CD4-positive, alpha-beta memory T cell (primary cell): ENCODE results near the gene GALNT18. TPM values are rescaled to one million over a fixed set of nuclear protein-coding genes. Genes with fewer than 3 reads are reported as not detected.
A peak's percentile ranks its signal among the peaks of the same experiment; 100 is the strongest.

Experiments
- CTCF ChIA-PET: fragments of 350-600 bp; sonication (Branson Sonifier 250); formaldehyde crosslinking; loops from one replicate; lab custom pipeline; 2021; ENCODE audit warnings: inconsistent platforms; ENCODE audit not compliant: partially characterized antibody; lab: Charles Lee
- POLR2A ChIA-PET: fragments of 350-600 bp; sonication (Branson Sonifier 250); formaldehyde crosslinking; loops from one replicate; lab custom pipeline; 2021; ENCODE audit not compliant: partially characterized antibody; lab: Charles Lee
- DNase-seq, 5 donors: peaks; one replicate each; pipeline versions ENCODE4 v3.0.0 to v3.0.0-alpha.2; 2020 to 2022; ENCODE audit warnings: mixed read lengths in 1 of 5
- H3K27ac ChIP-seq: one replicate; pipeline ENCODE4 v1.7.0; 2013; ENCODE audit warnings: low read depth, low read length
- H3K27me3 ChIP-seq: 2 replicates; pipeline ENCODE4 v1.7.0; 2013; ENCODE audit warnings: mild to moderate bottlenecking, low read length, moderate library complexity; ENCODE audit not compliant: insufficient read depth
- H3K36me3 ChIP-seq: 2 replicates; pipeline ENCODE4 v1.7.0; 2013; ENCODE audit warnings: mild to moderate bottlenecking, low read length, moderate library complexity; ENCODE audit not compliant: insufficient read depth
- H3K4me1 ChIP-seq: 2 replicates; pipeline ENCODE4 v1.7.0; 2013; ENCODE audit warnings: mild to moderate bottlenecking, low read length, moderate library complexity; ENCODE audit not compliant: insufficient read depth
- H3K4me3 ChIP-seq, 2 donors: one replicate each; pipeline ENCODE4 v1.7.0; 2013; ENCODE audit warnings: low read length in 2 of 2, mild to moderate bottlenecking in 1 of 2
- H3K9me3 ChIP-seq, 2 donors: one replicate each; pipeline ENCODE4 v1.7.0; 2013; ENCODE audit warnings: low read length in 2 of 2, control low read depth in 1 of 2; ENCODE audit not compliant: control insufficient read depth in 1 of 2
- H3K27ac Mint-ChIP-seq, 7 donors: one replicate each; pipeline ENCODE4 v1.8.0; 2020 to 2021; ENCODE audit warnings: mixed read lengths in 7 of 7, mild to moderate bottlenecking in 6 of 7, inconsistent platforms in 3 of 7, moderate library complexity in 3 of 7
- H3K27me3 Mint-ChIP-seq, 2 donors: one replicate each; pipeline ENCODE4 v1.8.0; 2020 to 2021; ENCODE audit warnings: mixed read lengths in 2 of 2
- H3K36me3 Mint-ChIP-seq, 2 donors: one replicate each; pipeline ENCODE4 v1.8.0; 2020 to 2021; ENCODE audit warnings: mixed read lengths in 2 of 2, inconsistent platforms in 1 of 2, mild to moderate bottlenecking in 1 of 2
- H3K4me1 Mint-ChIP-seq, 4 donors: one replicate each; pipeline ENCODE4 v1.8.0; 2020 to 2021; ENCODE audit warnings: mixed read lengths in 4 of 4, mild to moderate bottlenecking in 1 of 4
- H3K4me3 Mint-ChIP-seq, 8 donors: one replicate each; pipeline ENCODE4 v1.8.0; 2020 to 2021; ENCODE audit warnings: mixed read lengths in 8 of 8, mild to moderate bottlenecking in 7 of 8, moderate library complexity in 6 of 8, inconsistent platforms in 3 of 8
- H3K9me3 Mint-ChIP-seq, 8 donors: one replicate each; pipeline ENCODE4 v1.8.0; 2020 to 2021; ENCODE audit warnings: mixed read lengths in 8 of 8, mild to moderate bottlenecking in 5 of 8, inconsistent platforms in 3 of 8, moderate library complexity in 1 of 8
- intact Hi-C: fragments of 100-400 bp; cut with micrococcal nuclease; formaldehyde crosslinking; loops from one replicate; pipeline ENCODE4 v1.15.1; 2023
- polyA plus RNA-seq, 2 donors: library from polyadenylated mRNA; unstranded; fragments of 300-500 nt; fragmentation: Illumina TruSeq; gene quantifications; one replicate each; pipeline ENCODE4 v1.2.3, GENCODE V29; 2021
- total RNA-seq, 2 experiments: library from RNA; stranded (reverse); gene quantifications; one replicate each; pipeline ENCODE4 v1.2.3, GENCODE V29; 2021

GALNT18 gene
- total and polyA plus RNA-seq, 4 experiments from 2014 or later: not detected

GRCh38 chr11:11553573-11553972 lies 68.2 kb downstream of the GALNT18 start:
- Histone ChIP-seq H3K4me1 (no peaks in the 10 kb centered on the region), H3K4me3 (no peak overlapping the region), H3K27me3 (no peaks in the 10 kb centered on the region), H3K36me3 (no peaks in the 10 kb centered on the region), H3K9me3 (no peaks in the 10 kb centered on the region), H3K27ac (no peak overlapping the region)
- intact Hi-C loops: no loop called here
- no peak for DNase-seq
- no peak overlapping the region for H3K27ac Mint-ChIP-seq
- H3K4me3 Mint-ChIP-seq: no peak overlapping the region
- no peaks in the 10 kb centered on the region for H3K36me3 Mint-ChIP-seq
- H3K4me1 Mint-ChIP-seq: no peaks in the 10 kb centered on the region
- CTCF ChIA-PET: no interaction called here
- H3K9me3 Mint-ChIP-seq: no peaks in the 10 kb centered on the region
- peaks cover 6 to 7% of the 10 kb centered on the region in 2 donors for H3K27me3 Mint-ChIP-seq
- POLR2A ChIA-PET: no interaction called here

DNA sequence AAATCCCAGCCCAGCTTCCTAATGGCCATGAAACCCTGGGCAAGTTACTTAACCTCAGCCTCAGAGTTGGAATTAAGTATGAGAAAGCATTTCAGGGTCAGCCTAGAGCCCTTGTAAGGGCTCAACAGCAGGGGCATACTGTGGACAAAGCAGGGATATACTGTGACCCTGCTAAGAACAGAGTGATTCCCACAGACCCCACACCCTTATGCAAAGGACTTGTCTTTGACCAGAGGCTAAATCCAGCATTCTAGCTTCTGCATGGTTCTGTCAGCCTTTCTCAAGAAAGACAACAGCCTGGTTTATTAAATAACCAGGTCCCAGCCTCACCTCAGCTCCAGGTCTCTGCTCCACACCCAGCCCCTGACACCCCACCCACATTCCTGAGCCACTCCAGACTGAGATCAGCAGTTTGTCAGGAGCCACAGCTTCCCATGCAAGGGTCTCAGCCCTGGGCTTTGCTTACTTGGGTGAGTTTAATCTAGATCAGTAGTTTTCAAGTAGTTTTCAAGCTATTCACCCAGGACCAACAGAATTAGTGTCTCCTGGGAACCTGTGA lies 69.2 kb downstream of the GALNT18 start:
- H3K9me3 ChIP-seq: no peaks in the 10 kb centered on the region
- Mint-ChIP-seq H3K36me3 (no peaks in the 10 kb centered on the region), H3K27ac (peak overlapping the region in 1 of 7 donors; percentile 32), H3K27me3 (peaks cover 6 to 9% of the 10 kb centered on the region in 2 donors), H3K4me1 (no peaks in the 10 kb centered on the region), H3K4me3 (no peak overlapping the region), H3K9me3 (no peaks in the 10 kb centered on the region)
- DNase-seq: no peak
- CTCF ChIA-PET: no interaction called here
- intact Hi-C loops: no loop called here
- no peaks in the 10 kb centered on the region for H3K4me1 ChIP-seq
- H3K27ac ChIP-seq: no peak overlapping the region
- no peaks in the 10 kb centered on the region for H3K36me3 ChIP-seq
- H3K4me3 ChIP-seq: no peak overlapping the region
- H3K27me3 ChIP-seq: no peaks in the 10 kb centered on the region
- POLR2A ChIA-PET: no interaction called here

DNA sequence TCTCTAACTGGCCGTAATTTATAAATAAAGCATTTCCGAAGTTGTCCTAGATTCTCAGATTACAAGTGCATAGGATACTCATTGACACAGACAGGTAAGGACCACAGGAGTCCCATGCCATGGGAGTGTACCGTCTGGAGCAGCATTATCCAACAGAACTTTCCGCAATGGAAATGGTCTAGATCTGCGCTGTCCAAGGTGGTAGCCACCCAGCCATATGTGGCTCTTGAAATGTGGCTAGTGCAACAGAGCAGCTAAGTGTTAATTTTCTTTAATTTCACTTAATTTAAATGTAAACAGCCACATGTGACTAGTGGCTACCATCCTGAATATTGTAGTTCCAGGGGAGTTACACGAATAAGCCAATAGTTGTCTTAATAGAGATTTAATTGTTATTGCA lies 71.3 kb downstream of the GALNT18 start:
- POLR2A ChIA-PET: no interaction called here
- no peaks in the 10 kb centered on the region for H3K4me1 Mint-ChIP-seq
- no peak overlapping the region for H3K4me3 Mint-ChIP-seq
- no peaks in the 10 kb centered on the region for H3K4me1 ChIP-seq
- CTCF ChIA-PET: no interaction called here
- peaks cover 7 to 11% of the 10 kb centered on the region in 2 donors for H3K27me3 Mint-ChIP-seq
- H3K4me3 ChIP-seq: no peak overlapping the region
- no peaks in the 10 kb centered on the region for H3K9me3 ChIP-seq
- DNase-seq: no peak
- no peak overlapping the region for H3K27ac ChIP-seq
- no peaks in the 10 kb centered on the region for H3K9me3 Mint-ChIP-seq
- H3K27ac Mint-ChIP-seq: no peak overlapping the region
- H3K27me3 ChIP-seq: no peaks in the 10 kb centered on the region
- H3K36me3 Mint-ChIP-seq: no peaks in the 10 kb centered on the region
- H3K36me3 ChIP-seq: no peaks in the 10 kb centered on the region
- intact Hi-C loops: no loop called here

DNA sequence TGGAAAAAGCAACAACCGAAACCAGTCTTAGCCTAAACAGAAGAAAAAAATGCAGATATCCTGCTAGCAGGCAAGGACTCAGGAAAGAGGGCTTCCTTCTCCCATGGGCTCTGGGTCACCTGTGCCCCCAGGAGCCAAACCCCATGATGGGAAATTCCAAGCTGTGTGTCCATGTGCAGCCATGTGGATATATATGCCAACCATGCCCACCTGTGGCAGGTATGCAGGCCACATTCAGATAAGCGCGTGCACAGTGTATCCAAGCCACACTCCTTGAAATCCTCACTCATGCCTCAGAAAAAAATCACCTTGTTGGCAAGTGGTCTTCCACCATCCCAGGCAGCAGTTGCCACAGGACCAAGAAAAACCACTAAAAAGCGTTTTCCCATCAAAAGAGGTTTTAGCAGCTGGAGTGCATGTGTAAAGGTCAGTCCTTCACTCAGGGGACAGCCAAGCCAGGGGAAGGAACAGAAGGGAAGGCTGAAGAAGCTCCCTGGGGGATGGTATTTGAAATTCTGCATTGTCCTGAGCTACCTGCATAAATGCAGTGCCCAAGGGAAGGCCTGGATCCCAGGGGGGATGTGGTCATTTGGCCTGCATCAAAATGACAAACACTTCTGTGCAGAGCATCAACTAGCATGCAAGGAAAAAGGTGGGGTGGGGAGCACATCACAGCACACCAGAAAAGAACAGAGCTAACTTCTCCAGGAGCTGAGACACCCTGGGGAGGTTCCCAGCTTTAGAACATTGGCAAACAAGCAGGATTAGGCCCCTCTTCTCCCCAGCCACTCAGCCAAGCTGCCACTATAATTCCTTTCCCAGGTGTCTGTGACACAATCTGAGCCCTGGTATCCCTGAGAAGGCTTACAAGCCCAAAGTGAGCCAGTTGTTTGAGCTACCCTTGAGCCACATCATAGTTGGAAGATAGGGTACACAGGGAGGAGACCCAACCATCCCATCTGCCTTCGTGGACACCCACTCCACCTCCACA lies 76.2 kb downstream of the GALNT18 start:
- no peaks in the 10 kb centered on the region for H3K4me1 ChIP-seq
- H3K27ac ChIP-seq: no peak overlapping the region
- no peaks in the 10 kb centered on the region for H3K36me3 ChIP-seq
- Mint-ChIP-seq H3K27ac (no peak overlapping the region), H3K36me3 (no peaks in the 10 kb centered on the region), H3K9me3 (no peaks in the 10 kb centered on the region), H3K27me3 (peaks cover 2 to 5% of the 10 kb centered on the region in 2 donors), H3K4me1 (no peaks in the 10 kb centered on the region), H3K4me3 (no peak overlapping the region)
- H3K27me3 ChIP-seq: no peaks in the 10 kb centered on the region
- ChIA-PET POLR2A (no interaction called here), CTCF (no interaction called here)
- H3K9me3 ChIP-seq: no peaks in the 10 kb centered on the region
- intact Hi-C loops: no loop called here
- DNase-seq: no peak
- H3K4me3 ChIP-seq: no peak overlapping the region

GRCh38 chr11:11543656-11544055 lies 78.1 kb downstream of the GALNT18 start:
- no peak for DNase-seq
- H3K4me3 Mint-ChIP-seq: no peak overlapping the region
- CTCF ChIA-PET: no interaction called here
- no peak overlapping the region for H3K27ac ChIP-seq
- no peaks in the 10 kb centered on the region for H3K36me3 Mint-ChIP-seq
- H3K27me3 ChIP-seq: no peaks in the 10 kb centered on the region
- H3K27ac Mint-ChIP-seq: peak overlapping the region in 2 of 7 donors; percentile 9 to 32
- no peaks in the 10 kb centered on the region for H3K4me1 Mint-ChIP-seq
- intact Hi-C loops: no loop called here
- H3K9me3 ChIP-seq: no peaks in the 10 kb centered on the region
- H3K4me1 ChIP-seq: no peaks in the 10 kb centered on the region
- peaks cover 2 to 8% of the 10 kb centered on the region in 2 donors for H3K27me3 Mint-ChIP-seq
- H3K36me3 ChIP-seq: no peaks in the 10 kb centered on the region
- no peaks in the 10 kb centered on the region for H3K9me3 Mint-ChIP-seq
- H3K4me3 ChIP-seq: no peak overlapping the region
- POLR2A ChIA-PET: no interaction called here

GRCh38 chr11:11540157-11540556 lies 81.6 kb downstream of the GALNT18 start:
- no peak overlapping the region for H3K27ac ChIP-seq
- no peaks in the 10 kb centered on the region for H3K36me3 ChIP-seq
- CTCF ChIA-PET: no interaction called here
- no peaks in the 10 kb centered on the region for H3K36me3 Mint-ChIP-seq
- intact Hi-C loops: no loop called here
- POLR2A ChIA-PET: no interaction called here
- H3K9me3 Mint-ChIP-seq: no peaks in the 10 kb centered on the region
- H3K27me3 ChIP-seq: no peaks in the 10 kb centered on the region
- no peak overlapping the region for H3K27ac Mint-ChIP-seq
- no peak overlapping the region for H3K4me3 Mint-ChIP-seq
- no peaks in the 10 kb centered on the region for H3K4me1 Mint-ChIP-seq
- H3K9me3 ChIP-seq: no peaks in the 10 kb centered on the region
- no peaks in the 10 kb centered on the region for H3K4me1 ChIP-seq
- H3K27me3 Mint-ChIP-seq: peaks cover 0 to 4% of the 10 kb centered on the region in 2 donors
- DNase-seq: no peak
- H3K4me3 ChIP-seq: no peak overlapping the region

DNA sequence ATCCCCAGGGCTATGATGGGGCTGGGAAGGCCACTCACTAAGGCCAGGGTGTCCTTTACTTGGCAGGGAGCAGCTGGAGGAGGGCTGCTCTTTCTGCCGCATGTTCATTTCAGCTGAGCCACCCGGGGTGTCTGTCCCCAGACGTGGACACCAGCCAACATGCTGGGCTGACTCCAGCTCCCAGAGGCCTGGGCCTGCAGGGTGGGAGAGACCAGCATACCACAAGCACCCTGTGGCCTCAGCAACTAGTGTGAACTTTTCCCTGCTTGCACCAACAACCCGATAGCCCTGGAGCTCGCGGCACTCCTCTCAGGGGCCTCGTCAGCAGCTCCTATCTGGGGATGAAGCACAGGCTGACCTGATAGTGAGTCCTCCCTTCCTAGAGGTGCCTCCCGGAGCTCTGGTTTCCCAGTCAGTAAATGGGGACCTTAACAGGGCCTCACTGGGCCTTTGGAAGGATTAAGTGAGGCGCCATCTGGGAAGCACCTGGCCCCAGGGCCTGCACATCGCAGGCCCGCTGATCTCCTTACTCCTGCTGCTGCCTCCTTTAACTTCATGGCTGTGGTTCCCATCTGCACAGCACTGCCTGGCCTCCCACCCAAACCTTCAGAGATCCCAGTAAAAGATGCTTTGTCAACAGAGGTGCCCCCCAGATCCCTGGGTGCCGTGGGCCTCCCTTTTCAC lies 83.4 kb downstream of the GALNT18 start:
- Histone ChIP-seq H3K27ac (no peak overlapping the region), H3K27me3 (no peaks in the 10 kb centered on the region), H3K9me3 (no peaks in the 10 kb centered on the region), H3K4me3 (no peak overlapping the region), H3K36me3 (no peaks in the 10 kb centered on the region), H3K4me1 (no peaks in the 10 kb centered on the region)
- no peak overlapping the region for H3K4me3 Mint-ChIP-seq
- ChIA-PET CTCF (no interaction called here), POLR2A (no interaction called here)
- no peaks in the 10 kb centered on the region for H3K9me3 Mint-ChIP-seq
- DNase-seq: no peak
- no peaks in the 10 kb centered on the region for H3K36me3 Mint-ChIP-seq
- no peaks in the 10 kb centered on the region for H3K4me1 Mint-ChIP-seq
- peaks cover 0 to 7% of the 10 kb centered on the region in 2 donors for H3K27me3 Mint-ChIP-seq
- H3K27ac Mint-ChIP-seq: no peak overlapping the region
- intact Hi-C loops: no loop called here
